ENCODE results near the gene MS4A18.
"Not testable (repeated sequence)": the region's sequence is repeated elsewhere in the genome, so short reads cannot be mapped to it uniquely, and the experiment has no call there.

MS4A18 gene

GRCh38 chr11:60710482-60710881 lies 14.0 kb upstream of the MS4A18 start:
- no peak overlapping the region for H3K4me3 ChIP-seq (ENCODE audit: low read depth, low read length)
- no peak for TF ChIP-seq POLR2A (IDR thresholded peaks at IDR 0.05; ENCODE audit: extremely low read depth, insufficient read length)
- TF ChIP-seq MYC (IDR thresholded peaks at IDR 0.05; ENCODE audit: low read depth, low read length), result no peak
- TF ChIP-seq CTCF (IDR thresholded peaks at IDR 0.05; ENCODE audit: low read depth, low read length), result peak; percentile 6
- no peak for DNase-seq (ENCODE audit: low read depth)

GRCh38 chr11:60711276-60711675 lies 13.2 kb upstream of the MS4A18 start:
- DNase-seq (ENCODE audit: low read depth), result no peak
- TF ChIP-seq MYC (IDR thresholded peaks at IDR 0.05; ENCODE audit: low read depth, low read length), result no peak
- no peak for TF ChIP-seq MAX (IDR thresholded peaks at IDR 0.05; ENCODE audit: low read depth, low read length)
- TF ChIP-seq CTCF (IDR thresholded peaks at IDR 0.05; ENCODE audit: low read depth, low read length), result no peak
- TF ChIP-seq POLR2A (IDR thresholded peaks at IDR 0.05; ENCODE audit: extremely low read depth, insufficient read length), result no peak
- H3K4me3 ChIP-seq (ENCODE audit: low read depth, low read length), result no peak overlapping the region

- not testable (repeated sequence) for DNase-seq (ENCODE audit: low read depth)
Observed at GRCh38 chr11:60713423-60713822, 11.1 kb upstream of the MS4A18 start.

GRCh38 chr11:60717956-60718355 lies 6.6 kb upstream of the MS4A18 start:
- no peak for TF ChIP-seq CTCF (IDR thresholded peaks at IDR 0.05; ENCODE audit: low read depth, low read length)
- no peak for TF ChIP-seq MAX (IDR thresholded peaks at IDR 0.05; ENCODE audit: low read depth, low read length)
- no peak for TF ChIP-seq MYC (IDR thresholded peaks at IDR 0.05; ENCODE audit: low read depth, low read length)
- TF ChIP-seq POLR2A (IDR thresholded peaks at IDR 0.05; ENCODE audit: extremely low read depth, insufficient read length), result no peak
- no peak overlapping the region for H3K4me3 ChIP-seq (ENCODE audit: low read depth, low read length)
- no peak for DNase-seq (ENCODE audit: low read depth)

More at GRCh38 chr11:60713423-60713822, 11.1 kb upstream of the MS4A18 start:
- not testable (repeated sequence) for H3K4me3 ChIP-seq (ENCODE audit: low read depth, low read length)

- TF ChIP-seq CTCF (IDR thresholded peaks at IDR 0.05; ENCODE audit: low read depth, low read length) (no peak), MAX (IDR thresholded peaks at IDR 0.05; ENCODE audit: low read depth, low read length) (no peak), POLR2A (IDR thresholded peaks at IDR 0.05; ENCODE audit: extremely low read depth, insufficient read length) (no peak), MYC (IDR thresholded peaks at IDR 0.05; ENCODE audit: low read depth, low read length) (no peak)
- no peak overlapping the region for H3K4me3 ChIP-seq (ENCODE audit: low read depth, low read length)
- no peak for DNase-seq (ENCODE audit: low read depth)
Observed at GRCh38 chr11:60718524-60719316, 5.8 kb upstream of the MS4A18 start.

GRCh38 chr11:60719391-60719790 lies 5.1 kb upstream of the MS4A18 start:
- no peak overlapping the region for H3K4me3 ChIP-seq (ENCODE audit: low read depth, low read length)
- DNase-seq (ENCODE audit: low read depth), result no peak
- TF ChIP-seq POLR2A (IDR thresholded peaks at IDR 0.05; ENCODE audit: extremely low read depth, insufficient read length), result no peak
- no peak for TF ChIP-seq CTCF (IDR thresholded peaks at IDR 0.05; ENCODE audit: low read depth, low read length)
- TF ChIP-seq MAX (IDR thresholded peaks at IDR 0.05; ENCODE audit: low read depth, low read length), result no peak
- no peak for TF ChIP-seq MYC (IDR thresholded peaks at IDR 0.05; ENCODE audit: low read depth, low read length)
